Measurements from ENCODE around the gene FYB1.

Gene FYB1

DNA sequence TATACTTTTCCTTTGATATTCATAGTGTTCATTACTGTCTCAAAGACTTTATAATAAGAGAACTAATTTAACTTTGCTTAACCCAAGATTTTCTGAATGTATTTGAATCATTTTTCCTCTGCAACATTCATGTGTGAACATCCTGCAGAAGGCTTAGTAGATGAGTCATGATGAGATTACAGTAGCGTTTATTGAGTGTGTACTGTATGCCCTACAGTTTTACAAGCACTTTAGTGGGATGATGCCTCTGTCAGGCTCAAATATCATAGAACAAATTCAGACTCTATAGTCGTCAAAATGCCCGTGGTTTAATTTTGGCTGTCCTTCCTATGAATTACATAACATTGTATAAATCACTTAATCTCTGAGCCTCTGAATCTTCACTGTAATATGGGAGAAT, 41.2 kb downstream of the FYB1 start:
- WGBS: 92% methylated on average over 3 of the region's 3 CpGs
- Histone ChIP-seq H3K9ac (ENCODE audit: low read depth, low read length) (no peak overlapping the region), H3K27me3 (ENCODE audit: insufficient read depth, low read length) (no peaks in the 10 kb centered on the region), H3K36me3 (ENCODE audit: insufficient read depth, low read length) (no peaks in the 10 kb centered on the region), H3K9me3 (ENCODE audit: insufficient read depth, low read depth, low read length) (no peaks in the 10 kb centered on the region), H3K4me3 (ENCODE audit: low read length) (no peak overlapping the region), H3K27ac (ENCODE audit: low read depth, low read length) (no peak overlapping the region), H3K4me1 (ENCODE audit: insufficient read depth, low read length) (no peaks in the 10 kb centered on the region)

DNA sequence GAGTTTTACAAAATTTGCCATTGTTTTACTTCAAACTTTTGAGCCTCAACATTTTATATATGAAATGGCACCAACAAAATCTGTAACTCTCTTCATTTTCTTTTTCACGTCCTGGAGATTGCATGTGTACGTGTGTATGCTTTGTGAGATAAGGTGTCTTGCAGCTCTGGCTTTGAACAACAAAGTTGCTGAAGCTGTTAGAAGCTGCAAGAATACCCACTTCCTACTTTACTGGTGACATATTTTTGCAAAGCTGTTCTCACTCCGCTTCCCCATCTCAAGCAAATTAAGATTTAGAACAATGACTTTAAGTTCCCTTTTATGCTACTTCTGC, 41.8 kb downstream of the FYB1 start:
- 98% methylated on average over 1 of the region's 3 CpGs for WGBS
- Histone ChIP-seq H3K27ac (ENCODE audit: low read depth, low read length) (no peak overlapping the region), H3K4me1 (ENCODE audit: insufficient read depth, low read length) (no peaks in the 10 kb centered on the region), H3K9ac (ENCODE audit: low read depth, low read length) (no peak overlapping the region), H3K4me3 (ENCODE audit: low read length) (no peak overlapping the region), H3K9me3 (ENCODE audit: insufficient read depth, low read depth, low read length) (no peaks in the 10 kb centered on the region), H3K36me3 (ENCODE audit: insufficient read depth, low read length) (no peaks in the 10 kb centered on the region), H3K27me3 (ENCODE audit: insufficient read depth, low read length) (no peaks in the 10 kb centered on the region)

DNA sequence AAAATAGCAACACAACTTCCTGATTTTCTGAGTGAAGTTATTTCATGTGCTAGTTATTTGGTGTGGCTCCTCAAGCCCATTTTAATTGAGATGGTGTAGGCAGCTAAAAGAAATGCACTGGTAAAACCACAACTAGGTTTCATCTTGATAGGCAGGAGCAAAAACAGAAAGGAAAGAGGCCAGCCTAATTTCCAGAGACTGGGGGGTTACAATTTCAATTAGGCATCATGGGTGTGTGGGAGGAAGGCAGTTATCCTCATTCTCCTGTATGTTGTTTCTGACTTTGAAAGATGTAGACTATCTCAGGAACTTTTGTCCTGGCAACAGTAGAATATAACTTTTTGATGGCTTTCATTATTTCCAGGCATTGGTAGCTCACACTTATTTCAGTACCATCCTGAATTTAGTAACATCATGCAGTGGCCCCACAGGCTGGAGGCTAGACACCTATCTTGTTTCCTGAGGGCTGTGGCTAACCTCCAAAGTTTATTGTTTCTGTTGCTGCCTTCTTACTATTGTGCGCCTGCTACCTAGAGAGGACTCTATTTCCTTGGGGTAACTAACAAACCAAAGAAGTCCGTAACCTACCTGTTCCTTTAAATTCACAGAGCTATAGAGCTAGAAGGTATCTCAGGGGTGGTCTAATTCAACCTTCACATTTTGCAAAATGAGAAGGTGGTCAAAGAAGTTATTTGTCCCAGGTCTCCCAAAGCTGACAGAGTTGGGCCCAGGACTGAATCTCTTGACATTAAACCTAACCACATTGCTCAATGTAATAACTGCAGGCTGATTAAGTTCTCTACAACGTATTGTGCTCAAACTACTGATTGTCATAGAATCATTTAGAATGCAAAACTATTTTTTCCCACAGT, 42.4 kb downstream of the FYB1 start:
- H3K4me3 ChIP-seq (ENCODE audit: low read length): no peak overlapping the region
- WGBS: 97% methylated on average over 2 of the region's 3 CpGs
- H3K9ac ChIP-seq (ENCODE audit: low read depth, low read length): no peak overlapping the region
- H3K4me1 ChIP-seq (ENCODE audit: insufficient read depth, low read length): no peaks in the 10 kb centered on the region
- H3K27me3 ChIP-seq (ENCODE audit: insufficient read depth, low read length): no peaks in the 10 kb centered on the region
- H3K27ac ChIP-seq (ENCODE audit: low read depth, low read length): no peak overlapping the region
- H3K9me3 ChIP-seq (ENCODE audit: insufficient read depth, low read depth, low read length): no peaks in the 10 kb centered on the region
- no peaks in the 10 kb centered on the region for H3K36me3 ChIP-seq (ENCODE audit: insufficient read depth, low read length)

DNA sequence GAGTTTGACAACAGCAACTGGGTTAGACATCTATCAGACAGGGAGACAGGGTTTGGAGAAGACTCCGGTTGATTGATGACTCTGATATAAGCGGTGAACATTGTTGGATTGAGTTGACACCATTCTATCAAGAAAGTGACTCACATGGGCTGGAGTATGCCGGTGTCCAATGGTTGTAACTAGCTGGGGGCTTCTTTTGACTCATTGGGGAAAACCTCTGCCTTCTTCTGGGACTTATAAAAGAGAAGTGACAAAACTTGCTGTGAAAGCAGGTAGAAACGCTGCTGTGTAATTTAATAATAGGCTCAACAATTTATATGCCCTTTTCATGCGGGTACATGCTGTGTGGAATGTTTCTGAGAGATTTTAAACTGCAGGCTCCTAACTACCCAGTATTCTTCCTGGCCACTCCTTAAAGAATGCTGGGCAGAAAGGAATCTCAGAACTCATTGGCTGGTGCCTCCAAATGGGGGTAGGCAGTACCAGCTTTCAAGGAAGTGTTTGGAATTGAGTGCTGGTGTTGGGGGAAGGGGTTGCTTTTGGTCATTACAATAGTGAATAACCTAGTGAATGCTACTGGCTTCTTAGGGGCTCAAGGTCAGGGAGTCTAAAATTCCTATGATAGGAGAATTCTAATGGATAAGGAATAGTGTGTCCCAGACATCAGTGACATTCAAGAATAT, 43.9 kb downstream of the FYB1 start:
- Histone ChIP-seq H3K4me3 (ENCODE audit: low read length) (no peak overlapping the region), H3K9me3 (ENCODE audit: insufficient read depth, low read depth, low read length) (no peaks in the 10 kb centered on the region), H3K27me3 (ENCODE audit: insufficient read depth, low read length) (no peaks in the 10 kb centered on the region), H3K4me1 (ENCODE audit: insufficient read depth, low read length) (no peaks in the 10 kb centered on the region), H3K36me3 (ENCODE audit: insufficient read depth, low read length) (no peaks in the 10 kb centered on the region), H3K27ac (ENCODE audit: low read depth, low read length) (no peak overlapping the region), H3K9ac (ENCODE audit: low read depth, low read length) (no peak overlapping the region)
- WGBS: 94% methylated on average over 5 of the region's 5 CpGs

DNA sequence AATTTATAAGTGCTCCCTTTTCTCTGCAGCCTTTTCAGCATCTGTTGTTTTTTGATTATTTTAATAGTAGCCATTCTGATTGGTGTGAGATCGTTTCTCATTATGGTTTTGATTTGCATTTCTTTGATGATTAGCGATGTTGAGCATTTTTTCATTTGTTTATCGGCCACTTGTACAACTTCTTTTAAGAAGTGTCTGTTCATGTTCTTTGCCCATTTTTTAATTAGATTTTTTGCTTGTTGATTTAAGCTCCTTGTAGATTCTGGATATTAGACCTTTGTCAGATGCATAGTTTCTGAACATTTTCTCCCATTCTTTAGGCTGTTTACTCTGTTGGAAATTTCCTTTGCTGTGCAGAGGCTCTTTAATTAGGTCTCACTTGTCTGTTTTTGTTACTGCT, 46.3 kb downstream of the FYB1 start:
- Histone ChIP-seq H3K27me3 (ENCODE audit: insufficient read depth, low read length) (no peaks in the 10 kb centered on the region), H3K9ac (ENCODE audit: low read depth, low read length) (no peak overlapping the region), H3K4me1 (ENCODE audit: insufficient read depth, low read length) (no peaks in the 10 kb centered on the region), H3K4me3 (ENCODE audit: low read length) (no peak overlapping the region), H3K36me3 (ENCODE audit: insufficient read depth, low read length) (no peaks in the 10 kb centered on the region), H3K27ac (ENCODE audit: low read depth, low read length) (no peak overlapping the region), H3K9me3 (ENCODE audit: insufficient read depth, low read depth, low read length) (no peaks in the 10 kb centered on the region)
- WGBS: 100% methylated on average over 3 of the region's 3 CpGs

DNA sequence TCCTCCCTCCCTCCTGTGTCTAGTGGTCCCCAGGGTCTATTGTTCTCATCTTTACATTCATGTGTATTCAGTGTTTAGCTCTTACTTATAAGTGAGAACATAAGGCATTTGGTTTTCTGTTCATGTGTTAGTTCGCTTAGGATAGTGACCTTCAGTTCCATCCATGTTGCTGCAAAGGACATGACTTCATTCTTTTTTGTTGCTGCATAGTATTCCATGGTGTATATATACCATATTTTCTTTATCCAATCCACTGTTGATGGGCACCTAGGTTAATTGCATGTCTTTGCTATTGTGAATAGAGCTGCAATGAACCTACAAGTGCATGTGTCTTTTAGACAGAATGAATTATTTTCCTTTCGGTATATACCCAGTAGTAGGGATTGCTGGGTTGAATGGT, 46.8 kb downstream of the FYB1 start:
- no peak overlapping the region for H3K4me3 ChIP-seq (ENCODE audit: low read length)
- 94% methylated on average over 2 of the region's 2 CpGs for WGBS
- H3K9me3 ChIP-seq (ENCODE audit: insufficient read depth, low read depth, low read length): no peaks in the 10 kb centered on the region
- H3K27ac ChIP-seq (ENCODE audit: low read depth, low read length): no peak overlapping the region
- H3K4me1 ChIP-seq (ENCODE audit: insufficient read depth, low read length): no peaks in the 10 kb centered on the region
- H3K27me3 ChIP-seq (ENCODE audit: insufficient read depth, low read length): no peaks in the 10 kb centered on the region
- no peak overlapping the region for H3K9ac ChIP-seq (ENCODE audit: low read depth, low read length)
- no peaks in the 10 kb centered on the region for H3K36me3 ChIP-seq (ENCODE audit: insufficient read depth, low read length)

DNA sequence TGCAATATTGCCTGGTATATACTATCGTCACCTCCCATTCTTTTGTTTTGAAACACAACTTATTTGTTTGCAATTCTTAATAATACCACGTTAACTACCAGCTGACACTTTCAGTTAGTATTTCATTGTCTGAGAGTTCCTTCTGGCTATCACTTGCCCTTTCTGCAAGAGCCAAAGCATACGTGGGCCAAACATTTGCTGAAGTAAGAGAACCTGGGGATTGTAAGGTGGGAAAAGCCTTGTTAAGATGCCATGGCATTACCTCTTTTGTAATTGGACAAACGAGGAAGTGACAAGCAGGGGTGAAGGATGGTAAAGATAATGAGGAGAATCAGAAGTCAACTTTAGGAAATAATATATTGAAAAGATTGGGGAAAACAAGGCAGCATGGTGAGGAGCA, 47.7 kb downstream of the FYB1 start:
- no peak overlapping the region for H3K9ac ChIP-seq (ENCODE audit: low read depth, low read length)
- no peaks in the 10 kb centered on the region for H3K36me3 ChIP-seq (ENCODE audit: insufficient read depth, low read length)
- no peaks in the 10 kb centered on the region for H3K27me3 ChIP-seq (ENCODE audit: insufficient read depth, low read length)
- H3K27ac ChIP-seq (ENCODE audit: low read depth, low read length): no peak overlapping the region
- H3K4me3 ChIP-seq (ENCODE audit: low read length): no peak overlapping the region
- 72% methylated on average over 4 of the region's 4 CpGs for WGBS
- no peaks in the 10 kb centered on the region for H3K4me1 ChIP-seq (ENCODE audit: insufficient read depth, low read length)
- H3K9me3 ChIP-seq (ENCODE audit: insufficient read depth, low read depth, low read length): no peaks in the 10 kb centered on the region

DNA sequence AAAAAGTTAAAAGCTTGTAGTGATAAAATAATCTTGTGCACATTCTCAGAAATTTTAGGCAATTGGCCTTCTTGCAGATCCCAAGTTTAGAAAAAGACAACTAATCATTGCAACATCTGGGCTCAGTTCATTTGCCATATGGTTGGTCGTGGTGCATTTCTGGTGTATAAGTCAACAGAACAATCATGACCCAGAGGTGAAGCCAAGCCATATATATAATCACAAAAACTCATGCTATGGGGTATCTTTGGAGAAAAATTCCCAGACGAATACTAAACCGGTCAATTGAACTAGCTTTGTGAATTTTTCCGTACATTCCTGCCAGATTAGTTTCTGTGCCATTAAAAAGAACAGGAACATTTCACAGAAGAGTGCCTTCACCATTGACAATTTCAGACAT, 50.3 kb downstream of the FYB1 start:
- 95% methylated on average over 4 of the region's 4 CpGs for WGBS
- H3K27ac ChIP-seq (ENCODE audit: low read depth, low read length): no peak overlapping the region
- H3K4me3 ChIP-seq (ENCODE audit: low read length): no peak overlapping the region
- no peaks in the 10 kb centered on the region for H3K27me3 ChIP-seq (ENCODE audit: insufficient read depth, low read length)
- no peaks in the 10 kb centered on the region for H3K36me3 ChIP-seq (ENCODE audit: insufficient read depth, low read length)
- no peaks in the 10 kb centered on the region for H3K9me3 ChIP-seq (ENCODE audit: insufficient read depth, low read depth, low read length)
- no peak overlapping the region for H3K9ac ChIP-seq (ENCODE audit: low read depth, low read length)
- H3K4me1 ChIP-seq (ENCODE audit: insufficient read depth, low read length): no peaks in the 10 kb centered on the region

DNA sequence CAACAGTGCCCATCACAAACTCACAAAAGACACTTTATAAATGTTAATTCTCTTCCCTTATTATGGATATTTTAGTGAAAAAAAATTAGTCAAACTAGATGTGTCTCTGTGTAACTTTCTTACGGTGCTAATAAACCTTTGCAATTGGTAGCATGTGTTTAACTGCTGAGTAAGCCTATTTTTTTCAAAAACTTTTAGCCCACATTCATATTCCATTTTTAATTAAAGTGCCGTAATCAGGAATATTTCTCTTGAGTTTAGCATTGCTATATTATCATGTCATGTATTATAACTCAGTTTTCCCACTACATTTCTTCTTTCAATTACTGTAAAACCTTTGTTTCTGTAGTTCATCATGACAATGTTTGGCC, 51.4 kb downstream of the FYB1 start:
- Histone ChIP-seq H3K4me1 (ENCODE audit: insufficient read depth, low read length) (no peaks in the 10 kb centered on the region), H3K4me3 (ENCODE audit: low read length) (no peak overlapping the region), H3K27ac (ENCODE audit: low read depth, low read length) (no peak overlapping the region), H3K27me3 (ENCODE audit: insufficient read depth, low read length) (no peaks in the 10 kb centered on the region), H3K36me3 (ENCODE audit: insufficient read depth, low read length) (no peaks in the 10 kb centered on the region), H3K9me3 (ENCODE audit: insufficient read depth, low read depth, low read length) (no peaks in the 10 kb centered on the region), H3K9ac (ENCODE audit: low read depth, low read length) (no peak overlapping the region)
- WGBS: 80% methylated on average over 1 of the region's 2 CpGs

DNA sequence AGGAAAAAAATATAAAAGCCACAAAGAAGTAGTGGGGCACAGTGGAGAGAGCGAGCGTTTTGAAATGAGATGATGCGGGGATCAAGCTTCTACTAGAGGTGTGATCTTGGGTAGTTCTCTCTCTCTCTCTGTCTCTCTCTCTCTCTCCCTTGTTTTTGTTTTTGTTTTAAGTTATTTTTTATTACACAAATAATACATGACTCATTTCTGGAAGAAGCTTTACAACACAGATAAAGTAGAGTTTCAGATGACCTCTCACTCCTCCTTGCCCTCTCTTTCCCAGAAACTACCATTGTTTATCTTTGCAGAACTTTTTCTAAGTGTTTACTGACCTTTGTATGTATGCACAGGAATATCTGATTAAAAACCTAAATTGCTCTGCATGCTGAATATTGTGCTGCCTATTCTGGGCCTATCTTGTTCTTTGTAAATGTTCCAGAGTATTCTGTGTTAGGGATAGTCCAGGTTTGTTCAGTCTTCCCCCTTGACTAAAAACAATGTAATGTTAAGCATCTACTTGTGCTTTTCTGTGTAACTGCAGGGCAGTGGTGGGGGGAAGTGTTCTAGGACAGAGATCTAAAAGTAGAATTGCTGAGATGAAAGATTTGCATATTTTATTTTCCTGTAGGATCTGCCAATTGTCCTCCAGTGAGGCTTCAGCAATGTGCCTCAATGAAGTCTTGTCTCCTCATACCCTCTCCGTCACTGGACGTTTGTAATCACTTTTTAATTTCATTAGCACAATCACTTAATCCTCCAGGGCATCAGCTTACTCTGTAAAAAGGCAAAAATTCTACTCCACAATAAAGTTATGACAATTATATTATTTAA, 52.0 kb downstream of the FYB1 start:
- no peaks in the 10 kb centered on the region for H3K4me1 ChIP-seq (ENCODE audit: insufficient read depth, low read length)
- no peak overlapping the region for H3K27ac ChIP-seq (ENCODE audit: low read depth, low read length)
- H3K9me3 ChIP-seq (ENCODE audit: insufficient read depth, low read depth, low read length): no peaks in the 10 kb centered on the region
- H3K36me3 ChIP-seq (ENCODE audit: insufficient read depth, low read length): no peaks in the 10 kb centered on the region
- H3K27me3 ChIP-seq (ENCODE audit: insufficient read depth, low read length): no peaks in the 10 kb centered on the region
- no peak overlapping the region for H3K4me3 ChIP-seq (ENCODE audit: low read length)
- no peak overlapping the region for H3K9ac ChIP-seq (ENCODE audit: low read depth, low read length)
- WGBS: 95% methylated on average over 5 of the region's 5 CpGs

All from HUES64 (cell line).